Fibroblast of the conjunctiva (primary cell): Measurements from ENCODE around the gene NAIF1.
A peak's percentile ranks its signal among the peaks of the same experiment; 100 is the strongest.
"Not testable (repeated sequence)": the region's sequence is repeated elsewhere in the genome, so short reads cannot be mapped to it uniquely, and the experiment has no call there.

ENCODE experiments used
- DNase-seq: peaks from one replicate; pipeline ENCODE4 v3.0.0-alpha.2; 2010; ENCODE audit warnings: low read depth

The NAIF1 gene

GRCh38 chr9:128066713-128067644, at the start of gene NAIF1:
TSS of gene NAIF1 (minus strand) at chr9:128067320. CDS start at chr9:128067101, 219 bp downstream.
- DNase-seq, result peak; percentile 99

- DNase-seq, result no peak
Observed at GRCh38 chr9:128116104-128117083, 49.3 kb upstream of the NAIF1 start.

GRCh38 chr9:128115187-128116103, 48.3 kb upstream of the NAIF1 start:
- DNase-seq, result no peak

- DNase-seq, result no peak
Observed at GRCh38 chr9:128114326-128115186, 47.4 kb upstream of the NAIF1 start.

- no peak for DNase-seq
Observed at GRCh38 chr9:128113526-128114325, 46.6 kb upstream of the NAIF1 start.

- DNase-seq, result not testable (repeated sequence)
Observed at GRCh38 chr9:128111726-128112125, 44.6 kb upstream of the NAIF1 start.

- no peak for DNase-seq
Observed at GRCh38 chr9:128109050-128109709, 42.1 kb upstream of the NAIF1 start.

GRCh38 chr9:128108269-128109049, 41.3 kb upstream of the NAIF1 start:
- no peak for DNase-seq

- DNase-seq, result no peak
Observed at GRCh38 chr9:128107468-128108268, 40.5 kb upstream of the NAIF1 start.

- no peak for DNase-seq
Observed at GRCh38 chr9:128106940-128107467, 39.9 kb upstream of the NAIF1 start.

- no peak for DNase-seq
Observed at GRCh38 chr9:128106181-128106939, 39.2 kb upstream of the NAIF1 start.

- no peak for DNase-seq
Observed at GRCh38 chr9:128105538-128106175, 38.5 kb upstream of the NAIF1 start.

- peak; percentile 37 for DNase-seq
Observed at GRCh38 chr9:128104171-128104618, 37.1 kb upstream of the NAIF1 start.

- no peak for DNase-seq
Observed at GRCh38 chr9:128103589-128103962, 36.5 kb upstream of the NAIF1 start.

- DNase-seq, result no peak
Observed at GRCh38 chr9:128102861-128103588, 35.9 kb upstream of the NAIF1 start.
